IPS-NIHi11 (cell line): Measurements from ENCODE around the gene GPBP1L1.

Experiments used
- DNase-seq: peaks from one replicate; pipeline ENCODE4 v3.0.0; 2012; ENCODE audit warnings: mixed read lengths, low spot score

Gene GPBP1L1

DNA sequence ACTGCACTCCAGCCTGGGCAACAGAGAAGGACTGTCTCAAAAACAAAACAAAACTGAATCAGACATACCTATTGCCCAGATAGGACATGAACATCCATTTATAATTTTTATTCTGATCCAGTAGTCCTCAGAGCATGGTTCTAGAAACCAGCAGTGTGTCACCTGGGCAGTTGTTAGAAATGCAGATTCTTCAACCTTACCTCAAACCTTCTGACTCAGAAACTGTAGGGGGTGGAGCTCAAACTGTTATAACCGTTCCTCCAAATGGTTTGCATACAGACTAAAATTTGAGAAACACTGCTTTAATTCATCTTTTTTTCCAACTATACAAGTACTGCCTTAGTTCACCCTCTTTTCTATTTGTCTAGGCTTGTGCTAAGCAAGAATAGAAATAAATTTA lies 96.5 kb downstream of the GPBP1L1 start:
- DNase-seq = no peak

DNA sequence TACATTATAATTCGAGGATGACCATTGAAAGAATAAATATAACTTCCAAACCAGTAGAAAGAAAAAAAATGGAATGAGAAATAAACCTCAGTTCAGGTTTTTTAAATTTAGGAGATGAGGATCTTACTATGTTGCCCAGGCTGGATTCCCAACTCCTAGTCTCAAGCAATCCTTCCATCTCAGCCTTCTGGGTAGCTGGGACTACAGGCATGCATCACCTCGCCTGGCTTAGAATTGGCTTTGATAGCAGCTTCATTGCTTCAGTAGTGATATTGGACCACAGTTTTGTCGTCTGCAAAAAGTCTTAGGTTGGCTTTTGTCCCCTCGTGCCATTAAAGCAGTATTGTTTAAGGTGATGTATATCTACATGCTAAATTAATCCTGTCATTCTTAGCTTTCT lies 99.6 kb downstream of the GPBP1L1 start:
- DNase-seq = no peak

DNA sequence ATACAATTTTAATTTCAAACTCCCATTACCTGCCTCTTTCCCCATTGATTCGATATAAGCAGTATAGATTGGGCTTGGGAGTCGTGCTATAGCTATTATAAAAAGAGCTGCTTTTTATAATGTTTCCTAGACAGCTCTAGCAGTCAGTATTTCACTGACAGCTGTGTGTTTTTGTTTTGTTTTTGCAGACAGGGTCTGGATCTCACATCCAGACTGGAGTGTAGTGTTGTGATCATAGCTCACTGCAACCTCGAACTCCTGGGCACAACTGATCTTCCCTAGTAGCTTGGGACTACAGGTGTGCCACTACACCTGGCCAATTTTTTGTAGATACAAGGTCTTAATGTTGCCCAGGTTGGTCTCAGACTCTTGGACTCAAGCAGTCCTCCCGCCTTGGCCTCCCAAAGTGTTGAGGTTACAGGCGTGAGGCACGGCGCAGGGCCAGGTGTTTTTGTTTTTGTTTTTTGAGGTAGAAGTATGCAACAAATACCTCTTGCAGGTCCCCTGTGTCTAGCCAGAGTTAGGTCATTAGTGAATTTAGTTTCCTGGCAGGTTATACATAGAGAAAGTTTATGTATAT lies 100.7 kb downstream of the GPBP1L1 start:
- no peak for DNase-seq

DNA sequence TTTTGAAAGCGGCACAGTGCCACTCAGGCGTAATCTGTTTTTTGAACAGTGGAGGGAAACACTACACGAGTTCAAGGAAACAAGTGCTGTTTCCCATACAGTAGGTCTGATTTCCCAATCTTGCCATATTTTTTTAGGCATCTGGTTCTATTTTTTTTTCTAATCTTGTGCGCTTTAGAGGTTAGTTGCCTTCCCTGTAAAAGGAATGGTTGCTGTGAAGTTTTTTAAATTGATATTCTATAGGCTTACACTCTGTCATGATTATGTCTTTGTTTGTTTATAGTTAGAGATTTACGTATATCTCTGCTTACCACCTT lies 101.3 kb downstream of the GPBP1L1 start:
- DNase-seq = no peak

DNA sequence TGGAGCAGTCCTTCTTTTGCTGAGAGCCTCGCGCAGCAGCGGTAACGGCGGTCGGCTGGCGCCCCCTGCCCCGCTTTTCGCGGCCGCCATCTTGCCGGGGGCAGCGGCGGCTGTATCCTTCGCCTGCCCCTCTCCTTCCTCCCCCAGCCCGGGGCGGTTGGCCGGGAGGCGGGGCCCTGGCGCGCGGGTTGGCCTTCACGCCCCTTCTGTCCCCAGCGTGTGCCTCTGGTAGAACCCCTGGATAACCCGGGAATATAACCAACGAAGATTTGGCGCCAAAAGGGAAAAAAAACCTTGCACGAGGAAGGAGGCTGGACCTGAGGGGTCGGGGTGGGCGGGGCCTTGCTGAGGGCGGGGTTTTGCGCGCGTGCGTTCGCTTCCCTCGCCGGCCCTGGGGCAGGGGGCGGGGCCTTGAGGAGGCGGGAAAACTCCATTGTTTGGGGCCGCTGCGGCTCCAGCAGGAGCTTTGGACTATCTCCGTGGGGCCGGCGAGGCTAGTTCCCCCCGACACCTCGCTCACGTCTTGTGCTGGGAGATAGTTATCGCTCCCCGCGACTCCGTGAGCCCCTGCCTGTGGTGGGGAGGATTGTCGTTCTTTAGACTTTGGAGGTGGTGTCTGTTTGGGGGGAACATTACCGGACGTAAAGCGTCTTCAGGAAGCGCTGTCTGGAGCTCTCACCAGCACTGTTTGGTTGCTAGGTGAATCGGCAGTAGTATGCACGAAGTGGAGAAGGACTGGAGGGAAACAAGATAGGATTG lies 101.8 kb downstream of the GPBP1L1 start:
- peak; percentile 93 for DNase-seq

DNA sequence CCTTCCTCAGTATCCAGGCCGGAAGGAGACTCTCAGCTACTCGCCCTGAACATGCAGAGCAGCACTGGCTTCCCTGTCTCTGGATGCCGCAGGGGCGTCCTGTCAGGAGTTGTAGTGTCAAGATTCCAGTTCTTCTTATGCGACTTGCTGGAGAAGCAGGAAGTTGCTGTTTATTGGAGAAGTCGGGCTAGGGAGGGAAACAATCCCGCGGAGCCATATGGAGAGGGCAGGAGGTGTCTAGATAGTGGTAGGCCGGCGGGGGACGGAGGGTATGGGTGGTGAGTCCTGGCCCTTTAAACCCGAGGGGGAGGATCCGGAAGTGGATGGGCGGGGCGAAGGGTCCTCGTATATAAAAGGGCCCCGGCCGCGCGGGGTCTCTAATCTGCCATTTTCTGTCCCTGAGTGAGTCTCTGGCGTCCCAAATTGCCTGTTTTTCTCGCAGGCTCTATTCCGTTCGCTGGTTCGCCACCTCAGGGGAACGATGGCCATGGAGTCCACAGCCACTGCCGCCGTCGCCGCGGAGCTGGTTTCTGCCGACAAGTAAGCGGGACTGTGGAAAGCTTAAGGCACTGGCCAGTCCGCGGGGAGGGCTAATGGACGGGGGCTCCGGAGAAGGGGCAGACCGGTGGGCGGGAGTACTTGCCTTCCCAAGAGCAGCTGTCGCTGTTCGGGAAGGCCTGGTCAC lies 102.5 kb downstream of the GPBP1L1 start, which contains the start of gene NASP:
TSS of gene NASP (plus strand) at position 376 of the 685 bp plus-strand sequence. CDS start at position 482, 106 bp downstream.
- peak; percentile 86 for DNase-seq

DNA sequence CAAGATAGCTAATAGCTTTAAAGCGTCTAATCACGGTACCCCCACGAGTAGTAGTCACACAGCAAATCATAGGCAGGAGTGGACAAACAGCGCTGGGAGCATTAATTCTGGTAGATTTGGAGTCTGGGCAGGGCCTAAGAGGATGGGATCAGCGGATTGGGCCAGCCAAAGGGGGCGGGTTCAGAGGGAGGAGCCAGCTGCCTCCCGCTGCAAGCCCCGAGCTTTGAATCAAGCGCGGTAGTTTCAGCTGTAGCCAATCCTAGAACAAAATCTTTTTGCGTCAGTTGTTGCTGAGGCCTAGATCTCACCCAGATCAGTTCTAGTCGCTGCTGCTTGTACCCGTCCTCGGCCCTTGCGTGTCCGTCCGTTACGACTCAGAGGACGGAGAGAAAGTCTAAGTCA lies 103.1 kb downstream of the GPBP1L1 start:
- DNase-seq = peak; percentile 99
